ENCODE measurements around the gene OR10G3.
A peak's percentile ranks its signal among the peaks of the same experiment; 100 is the strongest.

The OR10G3 gene

GRCh38 chr14:21526672-21527317 lies 53.1 kb downstream of the OR10G3 start:
- no peak for TF ChIP-seq CTCF (conservative IDR thresholded peaks at IDR 0.05; ENCODE audit: low read depth)
- ChIA-PET POLR2A (ENCODE audit: low non-redundant PET) (interaction anchor here (0.8 kb wide), 1 partner anchor 16 kb away, joined by 3 read pairs; the partner anchor contains the start of gene METTL3), CTCF (interaction anchor here (0.9 kb wide), 1 partner anchor 16 kb away, joined by 4 read pairs; the partner anchor contains the start of gene METTL3)
- no peak for DNase-seq (ENCODE audit: low spot score)
- H3K27ac ChIP-seq: no peak overlapping the region

- TF ChIP-seq CTCF (conservative IDR thresholded peaks at IDR 0.05; ENCODE audit: low read depth): no peak
- H3K27ac ChIP-seq: no peak within 1 kb of the TSS
- peak; percentile 38 for DNase-seq (ENCODE audit: low spot score)
- ChIA-PET CTCF (interaction anchor here (0.6 to 0.9 kb wide), 2 partner anchors 15 to 61 kb away, joined by 4 to 5 read pairs; partner anchors contain the start of gene METTL3), POLR2A (ENCODE audit: low non-redundant PET) (interaction anchor here (0.8 kb wide), 1 partner anchor 15 kb away, joined by 3 read pairs; the partner anchor contains the start of gene METTL3)
These were observed 53.8 kb downstream of the OR10G3 start, which contains the start of gene SALL2 for GRCh38 chr14:21525962-21526671. SALL2 (minus strand) TSS chr14:21526346; CDS start chr14:21526127, 219 bp downstream.

GRCh38 chr14:21525571-21525961 lies 54.3 kb downstream of the OR10G3 start:
- CTCF ChIA-PET: interaction anchor here (0.6 kb wide), 1 partner anchor 60 kb away, joined by 5 read pairs; no protein-coding TSS in a partner anchor
- H3K27ac ChIP-seq: no peak overlapping the region
- DNase-seq (ENCODE audit: low spot score): no peak
- no peak for TF ChIP-seq CTCF (conservative IDR thresholded peaks at IDR 0.05; ENCODE audit: low read depth)
- POLR2A ChIA-PET (ENCODE audit: low non-redundant PET): no interaction called here

GRCh38 chr14:21524575-21525490 lies 55.0 kb downstream of the OR10G3 start:
- no peak overlapping the region for H3K27ac ChIP-seq
- ChIA-PET CTCF (no interaction called here), POLR2A (ENCODE audit: low non-redundant PET) (no interaction called here)
- no peak for TF ChIP-seq CTCF (conservative IDR thresholded peaks at IDR 0.05; ENCODE audit: low read depth)
- DNase-seq (ENCODE audit: low spot score): no peak

GRCh38 chr14:21523203-21523602 lies 56.7 kb downstream of the OR10G3 start:
- POLR2A ChIA-PET (ENCODE audit: low non-redundant PET): no interaction called here
- CTCF ChIA-PET: no interaction called here
- no peak overlapping the region for H3K27ac ChIP-seq
- no peak for TF ChIP-seq CTCF (conservative IDR thresholded peaks at IDR 0.05; ENCODE audit: low read depth)
- DNase-seq (ENCODE audit: low spot score): no peak

- ChIA-PET CTCF (interaction anchor here (0.5 kb wide), 1 partner anchor 11 kb away, joined by 3 read pairs; no protein-coding TSS in a partner anchor), POLR2A (ENCODE audit: low non-redundant PET) (no interaction called here)
- no peak for DNase-seq (ENCODE audit: low spot score)
- H3K27ac ChIP-seq: no peak overlapping the region
- TF ChIP-seq CTCF (conservative IDR thresholded peaks at IDR 0.05; ENCODE audit: low read depth): no peak
These were observed 58.4 kb downstream of the OR10G3 start for GRCh38 chr14:21521501-21521900.

Data from RWPE1 (cell line).